ENCODE measurements around the gene GP1BA.

The GP1BA gene

GRCh38 chr17:4897785-4898184, 34.3 kb upstream of the GP1BA start:
- peak overlapping the region; percentile 98 for H3K27ac ChIP-seq
- no peak for TF ChIP-seq CTCF (IDR thresholded peaks at IDR 0.05)
- no peak for TF ChIP-seq ZFX (IDR thresholded peaks at IDR 0.05; ENCODE audit: borderline replicate concordance)

GRCh38 chr17:4898351-4898750, 33.7 kb upstream of the GP1BA start:
- TF ChIP-seq CTCF (IDR thresholded peaks at IDR 0.05) = no peak
- TF ChIP-seq ZFX (IDR thresholded peaks at IDR 0.05; ENCODE audit: borderline replicate concordance) = no peak
- peak overlapping the region; percentile 98 for H3K27ac ChIP-seq

- no peak for TF ChIP-seq CTCF (IDR thresholded peaks at IDR 0.05)
- TF ChIP-seq ZFX (IDR thresholded peaks at IDR 0.05; ENCODE audit: borderline replicate concordance) = no peak
- peak overlapping the region; percentile 98 for H3K27ac ChIP-seq
Observed at GRCh38 chr17:4898927-4899326, 33.1 kb upstream of the GP1BA start.

- TF ChIP-seq CTCF (IDR thresholded peaks at IDR 0.05) = no peak
- no peak for TF ChIP-seq ZFX (IDR thresholded peaks at IDR 0.05; ENCODE audit: borderline replicate concordance)
- H3K27ac ChIP-seq = peak within 1 kb of the TSS; percentile 98
Observed at GRCh38 chr17:4899341-4900230, 32.5 kb upstream of the GP1BA start, which contains the start of gene C17orf107. C17orf107 (plus strand) TSS chr17:4899536; CDS start chr17:4899763, 227 bp downstream.

- peak overlapping the region; percentile 98 for H3K27ac ChIP-seq
- TF ChIP-seq ZFX (IDR thresholded peaks at IDR 0.05; ENCODE audit: borderline replicate concordance) (no peak), CTCF (IDR thresholded peaks at IDR 0.05) (no peak)
Observed at GRCh38 chr17:4900231-4901107, 31.6 kb upstream of the GP1BA start.

GRCh38 chr17:4901108-4901647, 30.9 kb upstream of the GP1BA start:
- peak overlapping the region; percentile 98 for H3K27ac ChIP-seq
- TF ChIP-seq CTCF (IDR thresholded peaks at IDR 0.05) (no peak), ZFX (IDR thresholded peaks at IDR 0.05; ENCODE audit: borderline replicate concordance) (no peak)
